ENCODE data around the gene HOXD9.
A peak's percentile ranks its signal among the peaks of the same experiment; 100 is the strongest.

HOXD9 gene

GRCh38 chr2:176122683-176123410, at the start of gene HOXD9:
TSS of gene HOXD9 (plus strand) at chr2:176122719. CDS start at chr2:176122769, 50 bp downstream.
- DNase-seq: peak in 1 of 2 experiments; percentile 20

GRCh38 chr2:176072951-176073904, 49.3 kb upstream of the HOXD9 start:
- DNase-seq: peak in 1 of 2 experiments; percentile 42

GRCh38 chr2:176074919-176075425, 47.5 kb upstream of the HOXD9 start:
- peak in 1 of 2 experiments; percentile 30 for DNase-seq

- no peak for DNase-seq
These were observed 47.0 kb upstream of the HOXD9 start for GRCh38 chr2:176075481-176075880.

- DNase-seq: no peak
These were observed 46.5 kb upstream of the HOXD9 start for GRCh38 chr2:176076063-176076462.

- no peak for DNase-seq
These were observed 45.7 kb upstream of the HOXD9 start for GRCh38 chr2:176076796-176077195.

- no peak for DNase-seq
These were observed 43.8 kb upstream of the HOXD9 start for GRCh38 chr2:176078541-176079284.

GRCh38 chr2:176079285-176079830, 43.2 kb upstream of the HOXD9 start:
- peak; percentile 56 to 64 for DNase-seq

- DNase-seq: peak; percentile 86 to 89
These were observed 42.5 kb upstream of the HOXD9 start for GRCh38 chr2:176079831-176080539.

- no peak for DNase-seq
These were observed 41.8 kb upstream of the HOXD9 start for GRCh38 chr2:176080540-176081375.

GRCh38 chr2:176081376-176081836, 41.1 kb upstream of the HOXD9 start:
- no peak for DNase-seq

GRCh38 chr2:176081837-176082524, 40.5 kb upstream of the HOXD9 start:
- no peak for DNase-seq

GRCh38 chr2:176082525-176082823, 40.0 kb upstream of the HOXD9 start:
- no peak for DNase-seq

GRCh38 chr2:176082824-176083751, 39.4 kb upstream of the HOXD9 start:
- DNase-seq: no peak

GRCh38 chr2:176083796-176084261, 38.7 kb upstream of the HOXD9 start, which contains the start of gene EVX2:
TSS of gene EVX2 (minus strand) at chr2:176083962. CDS start at chr2:176083776, 186 bp downstream.
- DNase-seq: no peak

- DNase-seq: no peak
These were observed 37.9 kb upstream of the HOXD9 start for GRCh38 chr2:176084611-176085119.

GRCh38 chr2:176085120-176085788, 37.3 kb upstream of the HOXD9 start:
- no peak for DNase-seq

All from NCI-H2081 (cell line).